ENCODE measurements around the gene CTNNA3.

CTNNA3 gene

DNA sequence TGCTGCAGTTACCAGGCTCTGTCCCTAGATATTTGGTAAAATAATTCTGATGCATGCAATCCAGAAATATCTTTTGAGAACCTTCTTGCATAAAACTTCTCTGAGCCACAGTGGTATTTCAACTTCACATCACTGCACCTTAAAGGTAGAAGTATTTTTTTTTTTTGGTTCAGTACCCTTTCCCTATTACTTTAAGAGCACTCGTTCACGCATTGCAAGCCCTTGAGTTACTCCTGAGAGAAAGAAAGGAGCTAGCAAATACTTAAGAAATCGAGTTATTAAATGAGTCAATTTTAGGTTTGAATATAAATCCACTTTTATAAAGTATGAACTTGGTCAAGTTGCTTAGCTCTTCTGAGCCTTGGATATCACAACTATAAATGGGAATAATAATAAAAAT is 1377.2 kb downstream of the CTNNA3 start:
- no peak for DNase-seq (ENCODE audit: low read depth)
- H3K4me3 ChIP-seq (ENCODE audit: low read length), result no peak overlapping the region
- no peak for TF ChIP-seq CTCF (IDR thresholded peaks at IDR 0.05; ENCODE audit: insufficient read depth, low read depth, low read length, missing control alignments)

DNA sequence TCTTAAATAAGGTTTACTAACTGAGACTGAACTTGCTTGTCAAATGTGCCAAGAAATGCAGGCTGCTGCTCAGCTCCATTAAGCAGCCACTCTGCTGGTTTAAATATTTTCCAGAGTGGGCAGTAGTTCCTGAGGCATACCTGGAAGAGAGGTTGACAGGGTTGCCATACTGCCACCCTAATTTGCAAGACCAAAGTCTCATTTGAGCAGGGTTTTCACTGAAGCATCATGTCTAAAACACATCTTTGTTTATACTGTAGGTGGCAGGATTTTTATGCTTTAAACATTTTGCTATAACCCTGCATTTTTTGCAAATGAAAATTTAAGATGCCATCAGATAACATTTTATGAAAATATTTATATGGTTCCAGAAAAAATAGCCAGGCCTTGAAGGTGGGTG is 1388.2 kb downstream of the CTNNA3 start:
- TF ChIP-seq CTCF (IDR thresholded peaks at IDR 0.05; ENCODE audit: insufficient read depth, low read depth, low read length, missing control alignments), result no peak
- no peak overlapping the region for H3K4me3 ChIP-seq (ENCODE audit: low read length)
- DNase-seq (ENCODE audit: low read depth), result no peak

DNA sequence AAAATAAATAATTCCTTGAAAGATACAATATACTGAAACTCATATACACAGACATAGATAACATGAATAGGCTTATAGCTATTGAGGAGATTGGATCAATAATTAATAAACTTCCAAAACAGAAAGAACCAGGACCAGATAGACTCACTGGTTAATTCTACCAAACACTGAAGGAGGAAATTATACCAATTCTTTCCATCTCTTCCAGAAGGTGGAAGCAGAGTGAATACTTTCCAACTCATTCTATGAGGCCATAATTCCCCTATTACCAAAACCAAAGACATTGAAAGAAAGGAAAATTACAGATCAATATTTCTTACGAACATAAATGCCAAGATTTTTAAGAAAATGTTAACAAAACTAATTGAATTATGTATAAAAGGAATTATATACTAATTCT is 1394.9 kb downstream of the CTNNA3 start:
- no peak for TF ChIP-seq CTCF (IDR thresholded peaks at IDR 0.05; ENCODE audit: insufficient read depth, low read depth, low read length, missing control alignments)
- H3K4me3 ChIP-seq (ENCODE audit: low read length), result no peak overlapping the region
- DNase-seq (ENCODE audit: low read depth), result no peak

- no peak for TF ChIP-seq CTCF (IDR thresholded peaks at IDR 0.05; ENCODE audit: insufficient read depth, low read depth, low read length, missing control alignments)
- H3K4me3 ChIP-seq (ENCODE audit: low read length), result no peak overlapping the region
- DNase-seq (ENCODE audit: low read depth), result no peak
These were observed 1400.4 kb downstream of the CTNNA3 start for GRCh38 chr10:66295602-66296001.

DNA sequence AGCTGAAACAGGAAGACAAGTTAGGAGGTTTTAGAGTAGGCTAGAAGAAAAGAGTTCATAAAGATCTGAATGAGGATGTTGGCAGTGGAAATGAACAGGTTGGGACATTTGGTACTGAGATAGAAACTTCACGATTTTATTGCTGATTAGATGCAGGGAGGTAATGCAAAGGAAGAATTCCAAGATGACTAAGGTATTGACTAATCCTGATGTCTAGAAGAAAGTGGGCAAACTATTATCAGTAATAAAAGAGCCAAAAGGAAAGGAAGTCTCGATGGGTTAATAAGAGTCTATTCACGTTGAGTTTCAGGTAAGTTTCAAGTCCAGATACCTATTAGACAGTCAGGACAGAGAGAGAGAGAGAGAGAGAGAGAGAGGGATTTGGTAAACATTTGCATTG is 1401.5 kb downstream of the CTNNA3 start:
- H3K4me3 ChIP-seq (ENCODE audit: low read length), result no peak overlapping the region
- no peak for TF ChIP-seq CTCF (IDR thresholded peaks at IDR 0.05; ENCODE audit: insufficient read depth, low read depth, low read length, missing control alignments)
- DNase-seq (ENCODE audit: low read depth), result no peak

- TF ChIP-seq CTCF (IDR thresholded peaks at IDR 0.05; ENCODE audit: insufficient read depth, low read depth, low read length, missing control alignments), result no peak
- DNase-seq (ENCODE audit: low read depth), result no peak
- no peak overlapping the region for H3K4me3 ChIP-seq (ENCODE audit: low read length)
These were observed 1403.1 kb downstream of the CTNNA3 start for GRCh38 chr10:66292922-66293321.

DNA sequence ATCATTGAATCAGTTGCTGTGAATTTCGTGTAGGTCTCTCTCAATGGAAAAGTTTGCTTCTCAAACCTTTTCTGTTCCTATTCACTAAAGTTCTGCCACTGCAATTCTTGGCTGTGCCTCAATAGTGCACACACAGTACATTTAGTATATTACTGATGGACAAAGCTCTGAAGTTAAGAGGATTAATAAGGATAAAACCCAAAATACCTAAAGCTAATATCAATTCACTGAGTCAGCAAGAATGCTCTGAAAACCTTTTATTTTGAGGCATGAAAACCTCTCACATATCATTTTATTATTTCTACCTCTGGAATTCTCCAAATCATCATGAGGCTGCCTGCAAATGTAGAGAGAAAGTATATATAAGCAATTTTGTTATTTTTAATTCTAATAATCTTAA is 1403.5 kb downstream of the CTNNA3 start:
- TF ChIP-seq CTCF (IDR thresholded peaks at IDR 0.05; ENCODE audit: insufficient read depth, low read depth, low read length, missing control alignments), result no peak
- no peak overlapping the region for H3K4me3 ChIP-seq (ENCODE audit: low read length)

More for the DNA sequence above, 1403.5 kb downstream of the CTNNA3 start:
- no peak for DNase-seq (ENCODE audit: low read depth)

All from epithelial cell of esophagus (primary cell).